Erythroblast (primary cell): ENCODE results near the gene MGLL.

Source experiments
- GATA1 ChIP-seq: IDR thresholded peaks from 2 replicates; pipeline ENCODE4 v1.6.1; 2011; ENCODE audit warnings: low read depth, mild to moderate bottlenecking, control low read depth, low read length, moderate library complexity
- POLR2A ChIP-seq: IDR thresholded peaks from 2 replicates; pipeline ENCODE4 v1.6.1; 2011; ENCODE audit warnings: mild to moderate bottlenecking, low read length

GRCh38 chr3:127709320-127710060, 112.8 kb downstream of the MGLL start:
- TF ChIP-seq POLR2A = no peak
- TF ChIP-seq GATA1 = no peak
